ENCODE results near the gene AP2A1.

GRCh38 chr19:49837009-49837310, 70.2 kb downstream of the AP2A1 start:
- TF ChIP-seq MYC (IDR thresholded peaks at IDR 0.05; ENCODE audit: low read depth, low read length) (no peak), CTCF (IDR thresholded peaks at IDR 0.05; ENCODE audit: extremely low read depth in 1 of 2, insufficient read depth in 1 of 2, low read depth in 1 of 2, low read length in 2 of 2) (no peak), EZH2 (IDR thresholded peaks at IDR 0.05; ENCODE audit: borderline replicate concordance, low read depth, low read length, severe bottlenecking) (no peak), POLR2A (IDR thresholded peaks at IDR 0.05; ENCODE audit: low read depth, low read length) (no peak)
